GM12878 (cell line): ENCODE results near the gene WDR45B. TPM values are rescaled to one million over a fixed set of nuclear protein-coding genes. Genes with fewer than 3 reads are reported as not detected.

Experiments
- ATAC-seq: fragments of 200-7000 bp; cut with Tn5 transposase; 3 replicates; pipeline ENCODE4 v1.9.1; 2020; ENCODE audit warnings: mild to moderate bottlenecking, moderate library complexity
- BruUV-seq: library from RNA; stranded (reverse); fragments of 400-500 nt; replicated peaks from 2 replicates; lab custom pipeline; 2021; lab: Mats Ljungman, UMichigan
- CTCF ChIA-PET: fragments of 300-600 bp; sonication (Branson Sonifier 250); formaldehyde crosslinking; extraction: SDS; loops from one replicate; lab custom pipeline; 2021; ENCODE audit warnings: inconsistent platforms; lab: Yijun Ruan, JAX
- POLR2A ChIA-PET: fragments of 350-600 bp; formaldehyde crosslinking; extraction: SDS; loops from one replicate; lab custom pipeline; 2021; ENCODE audit warnings: inconsistent platforms; lab: Charles Lee
- RAD21 ChIA-PET: fragments of 300-600 bp; sonication (Branson Sonifier 250); formaldehyde crosslinking; loops from one replicate; lab custom pipeline; 2023; ENCODE audit warnings: antibody characterized with exemption; ENCODE audit not compliant: unreplicated experiment; lab: Charles Lee
- SMC1A ChIA-PET: fragments of 300-600 bp; sonication (Branson Sonifier 250); formaldehyde crosslinking; loops from one replicate; lab custom pipeline; 2023; ENCODE audit not compliant: unreplicated experiment, uncharacterized antibody; lab: Charles Lee
- DNase-seq: peaks from one replicate; pipeline ENCODE4 v3.0.0-alpha.2; 2011; ENCODE audit warnings: low read depth, low spot score
- FAIRE-seq: peaks from 3 replicates; lab custom pipeline; 2011; peaks lifted over from hg19 to GRCh38; lab: Jason Lieb, UNC
- H2AFZ ChIP-seq: 2 replicates; pipeline ENCODE4 v1.6.0; 2011; ENCODE audit warnings: low read depth, low read length, control low read depth; ENCODE audit not compliant: control insufficient read depth
- H3K27ac ChIP-seq: 2 replicates; pipeline ENCODE4 v1.5.1; 2011; ENCODE audit warnings: control low read depth; ENCODE audit not compliant: control insufficient read depth, insufficient read depth
- H3K27me3 ChIP-seq, 2 experiments: replicated peaks in 1 of 2; 2 replicates each; pipeline versions ENCODE4 v1.6.0 to v1.6.1; 2011; ENCODE audit warnings: low read length in 1 of 2; ENCODE audit not compliant: control insufficient read depth in 2 of 2, insufficient read depth in 2 of 2
- H3K36me3 ChIP-seq, 2 experiments: 2 replicates each; pipeline ENCODE4 v1.5.1; 2011; ENCODE audit warnings: low read length in 1 of 2; ENCODE audit not compliant: control insufficient read depth in 2 of 2, insufficient read depth in 2 of 2
- H3K4me1 ChIP-seq: 2 replicates; pipeline ENCODE4 v1.6.1; 2011; ENCODE audit warnings: mild to moderate bottlenecking, low read length, moderate library complexity, mixed read lengths; ENCODE audit not compliant: control insufficient read depth, insufficient read depth
- H3K4me2 ChIP-seq: 2 replicates; pipeline ENCODE4 v1.6.0; 2011; ENCODE audit warnings: control low read depth; ENCODE audit not compliant: control insufficient read depth, insufficient read depth
- H3K4me3 ChIP-seq: fragments of 200-600 bp; sonication (generic); 2 replicates; pipeline ENCODE4 v1.5.1; 2016
- H3K79me2 ChIP-seq: 2 replicates; pipeline ENCODE4 v1.6.0; 2011; ENCODE audit warnings: low read length; ENCODE audit not compliant: control insufficient read depth, insufficient read depth
- H3K9ac ChIP-seq: 2 replicates; pipeline ENCODE4 v1.8.0; 2011; ENCODE audit warnings: low read length, control low read depth, mixed read lengths; ENCODE audit not compliant: control insufficient read depth, insufficient read depth
- H3K9me3 ChIP-seq: replicated peaks from 3 replicates; pipeline ENCODE4 v1.5.1; 2011; ENCODE audit warnings: mild to moderate bottlenecking, low read length; ENCODE audit not compliant: control insufficient read depth, insufficient read depth
- H4K20me1 ChIP-seq: 2 replicates; pipeline ENCODE4 v1.6.0; 2011; ENCODE audit not compliant: control insufficient read depth, insufficient read depth
- BACH1 ChIP-seq: fragments of 450-650 bp; IDR thresholded peaks from 2 replicates; pipeline ENCODE4 v1.6.1; 2017; ENCODE audit warnings: mild to moderate bottlenecking, borderline replicate concordance
- HDAC2 ChIP-seq: fragments of 200-600 bp; sonication (generic); IDR thresholded peaks from 2 replicates; pipeline ENCODE4 v1.6.1; 2017
- HDGF ChIP-seq: fragments of 450-650 bp; IDR thresholded peaks from 2 replicates; pipeline ENCODE4 v1.6.1; 2016; ENCODE audit warnings: antibody characterized with exemption
- NFYB ChIP-seq: IDR thresholded peaks from 2 replicates; pipeline ENCODE4 v1.6.1; 2011; ENCODE audit warnings: low read depth, mild to moderate bottlenecking, low read length, improper control_type of control experiment, moderate library complexity; ENCODE audit not compliant: insufficient read depth
- NRF1 ChIP-seq: conservative IDR thresholded peaks from 2 replicates; pipeline ENCODE4 v1.6.1; 2011; ENCODE audit warnings: mild to moderate bottlenecking, low read depth, low read length, improper control_type of control experiment
- YBX1 ChIP-seq: fragments of 450-650 bp; IDR thresholded peaks from 2 replicates; pipeline ENCODE4 v1.6.1; 2016; ENCODE audit warnings: antibody characterized with exemption
- ZZZ3 ChIP-seq: IDR thresholded peaks from 2 replicates; pipeline ENCODE4 v1.6.1; 2011; ENCODE audit warnings: low read depth; ENCODE audit not compliant: control insufficient read depth, insufficient read length
- WGBS: methylation state at CpG from one replicate; pipeline ENCODE4 v1.1.6; 2016; ENCODE audit warnings: low lambda C conversion rate; ENCODE audit not compliant: insufficient replicate concordance, insufficient coverage; ENCODE audit errors: missing lambda C conversion rate; 5-methylcytosine and 5-hydroxymethylcytosine counted together
- in situ Hi-C: fragments of 300-500 bp; cut with MboI; formaldehyde crosslinking; loops from 9 replicates; pipeline ENCODE4 v1.14.3; 2018; ENCODE audit warnings: mixed read lengths
- intact Hi-C: fragments of 100-400 bp; cut with micrococcal nuclease; formaldehyde crosslinking; loops from one replicate; pipeline ENCODE4 v1.14.2; 2022; ENCODE audit not compliant: unreplicated experiment
- polyA plus RNA-seq, 11 experiments: library from polyadenylated mRNA; depleted of rRNA in 4 of 11; unstranded in 6 of 11; stranded (reverse) in 5 of 11; fragments of >200 nt; fragmentation: Nextera tagmentation in 4 of 11; fragmentation: Illumina TruSeq in 1 of 11; extraction: Ambion mirVana in 4 of 11; extraction: Trizol in 1 of 11; gene quantifications; 1 replicate in 1 of 11; 2 replicates in 10 of 11; pipeline versions ENCODE4 v1.2.1 to v1.2.3, GENCODE V29; 2011 to 2016; ENCODE audit warnings: inconsistent platforms in 2 of 11, missing spikeins in 2 of 11, low read depth in 1 of 11
- total RNA-seq, 4 experiments: library from RNA; depleted of rRNA in 3 of 4; stranded (reverse); fragments of >200 nt in 3 of 4; fragmentation: Illumina TruSeq in 1 of 4; extraction: Trizol in 1 of 4; gene quantifications; 2 replicates each; pipeline versions ENCODE4 v1.2.1 to v1.2.3, GENCODE V29; 2013 to 2021
- TF ChIP-seq, protein P1 (sequence below): fragments of 450-650 bp; IDR thresholded peaks from 2 replicates; pipeline ENCODE4 v1.6.1; 2014; ENCODE audit warnings: mild to moderate bottlenecking
- TF ChIP-seq, protein P2 (sequence below): fragments of 450-650 bp; IDR thresholded peaks from 2 replicates; pipeline ENCODE4 v1.6.1; 2018; ENCODE audit warnings: mild to moderate bottlenecking, low read depth, moderate library complexity; ENCODE audit not compliant: partially characterized antibody

WDR45B gene
- total and polyA plus RNA-seq, 10 of the 15 experiments (the other 5 are each of a cell fraction or from before 2014, with no cell fraction given): 1.0 to 73.7 (median 26.6) TPM

DNA sequence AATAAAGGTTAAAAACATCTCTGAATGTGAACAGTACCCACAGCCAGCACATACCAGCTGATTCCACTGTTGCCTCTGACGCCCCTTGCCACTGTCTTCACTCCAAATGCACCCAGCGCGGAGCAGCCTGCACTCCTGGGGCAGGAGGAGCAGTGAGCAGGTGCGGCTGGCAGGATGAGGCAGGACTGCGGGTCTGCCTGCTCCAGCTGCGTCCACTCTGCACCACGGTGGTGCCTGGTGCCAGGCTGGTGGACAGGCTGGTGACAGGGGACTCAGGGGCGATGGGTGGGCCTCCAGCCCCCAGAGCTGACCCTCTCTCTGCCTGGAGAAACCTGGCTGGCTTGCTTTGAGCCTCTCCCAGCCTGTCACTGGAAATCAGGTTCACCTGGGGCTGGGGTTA is 40.8 kb upstream of the WDR45B start (continued):
- TF ChIP-seq NRF1 (no peak), ZZZ3 (no peak), HDGF (no peak), NFYB (no peak)

DNA sequence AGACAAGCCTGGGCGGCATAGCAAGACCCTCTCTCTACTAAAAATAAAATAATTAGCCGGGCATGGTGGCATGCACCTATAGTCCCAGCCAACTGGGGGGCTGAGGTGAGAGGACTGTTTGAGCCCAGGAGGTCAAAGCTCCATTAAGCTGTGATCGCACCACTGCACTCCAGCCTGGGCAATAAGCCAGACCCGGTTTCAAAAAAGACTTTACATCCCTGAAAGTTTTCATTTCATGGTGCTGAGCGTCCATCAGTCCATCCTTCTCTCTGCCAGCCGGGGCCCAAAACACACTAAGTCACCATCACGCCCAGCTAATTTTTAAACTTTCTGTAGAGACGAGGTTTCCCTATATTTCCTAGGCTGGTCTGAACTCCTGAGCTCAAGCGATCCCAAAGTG is 39.6 kb upstream of the WDR45B start:
- FAIRE-seq (no peak), DNase-seq (no peak), ATAC-seq (no peak)
- no peak overlapping the region for H3K9ac ChIP-seq
- no TSS peak for BruUV-seq
- ChIA-PET POLR2A (no interaction called here), CTCF (no interaction called here), SMC1A (interaction anchor here (1.0 to 1.2 kb wide), 2 partner anchors 20 to 39 kb away, joined by 3 to 5 read pairs; no protein-coding TSS in a partner anchor), RAD21 (no interaction called here)
- WGBS: 67% methylated on average over 9 of the region's 9 CpGs
- no peak overlapping the region for H3K4me2 ChIP-seq
- H3K9me3 ChIP-seq: no peaks in the 10 kb centered on the region
- H3K27me3 ChIP-seq: no peaks in the 10 kb centered on the region
- no peaks in the 10 kb centered on the region for H3K36me3 ChIP-seq
- no peak overlapping the region for H2AFZ ChIP-seq
- in situ Hi-C loops (no loop called here), intact Hi-C loops (no loop called here)
- no peak overlapping the region for H3K4me3 ChIP-seq
- no peaks in the 10 kb centered on the region for H4K20me1 ChIP-seq
- TF ChIP-seq HDAC2: no peak
- H3K79me2 ChIP-seq: no peaks in the 10 kb centered on the region
- no peak overlapping the region for H3K27ac ChIP-seq
- no peaks in the 10 kb centered on the region for H3K4me1 ChIP-seq

DNA sequence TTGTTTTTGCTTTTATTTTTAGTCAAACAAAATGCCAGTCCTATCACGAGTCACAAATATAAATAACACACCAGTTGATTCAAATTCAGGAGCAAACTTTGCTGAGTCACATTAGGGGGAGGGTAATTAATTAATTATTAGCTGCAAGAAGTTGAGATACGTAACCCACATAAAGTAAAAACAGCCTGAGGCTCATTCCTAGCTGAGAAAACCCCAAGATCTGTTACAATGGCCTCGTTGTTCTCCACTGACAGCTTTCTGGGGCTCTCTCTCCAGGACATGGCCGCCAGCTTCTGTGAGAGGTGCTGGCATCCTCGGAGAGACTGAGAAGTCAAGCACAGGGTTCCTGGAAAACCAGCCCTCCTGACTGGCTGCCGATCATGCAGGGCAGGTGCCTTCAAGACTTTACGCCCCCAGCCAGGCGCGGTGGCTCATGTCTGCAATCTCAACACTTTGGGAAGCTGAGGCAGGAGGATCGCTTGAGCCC is 39.2 kb upstream of the WDR45B start:
- Histone ChIP-seq H3K4me1 (no peaks in the 10 kb centered on the region), H2AFZ (no peak overlapping the region), H3K9ac (no peak overlapping the region), H3K27me3 (no peaks in the 10 kb centered on the region), H4K20me1 (no peaks in the 10 kb centered on the region), H3K4me3 (no peak overlapping the region), H3K9me3 (no peaks in the 10 kb centered on the region), H3K36me3 (no peaks in the 10 kb centered on the region), H3K4me2 (no peak overlapping the region), H3K27ac (no peak overlapping the region), H3K79me2 (no peaks in the 10 kb centered on the region)
- CTCF ChIA-PET: interaction anchor here (0.7 kb wide), 1 partner anchor 10 kb away, joined by 3 read pairs; no protein-coding TSS in a partner anchor
- ATAC-seq (peak; percentile 41; the same call in 2 of the 3 replicates), DNase-seq (peak; percentile 4), FAIRE-seq (no peak)
- POLR2A ChIA-PET: no interaction called here
- peak; percentile 75; the same call in 1 of the 2 replicates for TF ChIP-seq BACH1
- TF ChIP-seq, protein P1, sequence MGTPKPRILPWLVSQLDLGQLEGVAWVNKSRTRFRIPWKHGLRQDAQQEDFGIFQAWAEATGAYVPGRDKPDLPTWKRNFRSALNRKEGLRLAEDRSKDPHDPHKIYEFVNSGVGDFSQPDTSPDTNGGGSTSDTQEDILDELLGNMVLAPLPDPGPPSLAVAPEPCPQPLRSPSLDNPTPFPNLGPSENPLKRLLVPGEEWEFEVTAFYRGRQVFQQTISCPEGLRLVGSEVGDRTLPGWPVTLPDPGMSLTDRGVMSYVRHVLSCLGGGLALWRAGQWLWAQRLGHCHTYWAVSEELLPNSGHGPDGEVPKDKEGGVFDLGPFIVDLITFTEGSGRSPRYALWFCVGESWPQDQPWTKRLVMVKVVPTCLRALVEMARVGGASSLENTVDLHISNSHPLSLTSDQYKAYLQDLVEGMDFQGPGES: no peak
- TF ChIP-seq YBX1: no peak
- TF ChIP-seq, protein P2, sequence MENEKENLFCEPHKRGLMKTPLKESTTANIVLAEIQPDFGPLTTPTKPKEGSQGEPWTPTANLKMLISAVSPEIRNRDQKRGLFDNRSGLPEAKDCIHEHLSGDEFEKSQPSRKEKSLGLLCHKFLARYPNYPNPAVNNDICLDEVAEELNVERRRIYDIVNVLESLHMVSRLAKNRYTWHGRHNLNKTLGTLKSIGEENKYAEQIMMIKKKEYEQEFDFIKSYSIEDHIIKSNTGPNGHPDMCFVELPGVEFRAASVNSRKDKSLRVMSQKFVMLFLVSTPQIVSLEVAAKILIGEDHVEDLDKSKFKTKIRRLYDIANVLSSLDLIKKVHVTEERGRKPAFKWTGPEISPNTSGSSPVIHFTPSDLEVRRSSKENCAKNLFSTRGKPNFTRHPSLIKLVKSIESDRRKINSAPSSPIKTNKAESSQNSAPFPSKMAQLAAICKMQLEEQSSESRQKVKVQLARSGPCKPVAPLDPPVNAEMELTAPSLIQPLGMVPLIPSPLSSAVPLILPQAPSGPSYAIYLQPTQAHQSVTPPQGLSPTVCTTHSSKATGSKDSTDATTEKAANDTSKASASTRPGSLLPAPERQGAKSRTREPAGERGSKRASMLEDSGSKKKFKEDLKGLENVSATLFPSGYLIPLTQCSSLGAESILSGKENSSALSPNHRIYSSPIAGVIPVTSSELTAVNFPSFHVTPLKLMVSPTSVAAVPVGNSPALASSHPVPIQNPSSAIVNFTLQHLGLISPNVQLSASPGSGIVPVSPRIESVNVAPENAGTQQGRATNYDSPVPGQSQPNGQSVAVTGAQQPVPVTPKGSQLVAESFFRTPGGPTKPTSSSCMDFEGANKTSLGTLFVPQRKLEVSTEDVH: no peak
- RAD21 ChIA-PET: no interaction called here
- in situ Hi-C loops: no loop called here
- WGBS: 64% methylated on average over 10 of the region's 10 CpGs
- SMC1A ChIA-PET: interaction anchor here (1.0 to 1.2 kb wide), 2 partner anchors 20 to 40 kb away, joined by 3 to 5 read pairs; no protein-coding TSS in a partner anchor
- intact Hi-C loops: no loop called here
- no TSS peak for BruUV-seq
